ENCODE data around the gene LARP4B. TPM values are rescaled to one million over a fixed set of nuclear protein-coding genes. Genes with fewer than 3 reads are reported as not detected.

LARP4B gene
- total RNA-seq, 4 donors from 2014 or later = 24.9 to 47.5 (median 35.2) TPM

DNA sequence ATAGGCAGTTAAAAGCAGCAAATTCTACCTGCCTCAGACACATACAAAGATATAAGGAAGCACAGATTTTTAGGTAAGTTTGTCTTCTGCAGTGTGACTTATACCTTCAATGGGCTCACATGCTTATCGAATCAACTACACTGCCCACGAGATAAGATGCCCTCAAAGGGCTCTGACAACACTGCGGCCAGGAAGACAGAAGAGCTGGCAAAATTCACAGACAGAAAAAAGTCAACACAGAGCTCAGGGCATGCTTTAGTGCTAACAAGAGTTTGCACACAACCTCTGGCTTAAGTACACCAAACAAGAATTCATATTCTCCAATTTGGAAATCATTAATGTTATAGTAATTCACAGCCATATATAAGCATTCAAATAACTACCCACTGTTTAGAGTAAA lies 62.3 kb downstream of the LARP4B start:
- Histone ChIP-seq H3K9me3 (no peaks in the 10 kb centered on the region), H3K4me3 (no peak overlapping the region), H3K4me1 (peaks cover 0 to 20% (median 0%) of the 10 kb centered on the region in 3 donors), H3K36me3 (peaks cover 0 to 56% of the 10 kb centered on the region in 2 donors), H3K27me3 (no peaks in the 10 kb centered on the region), H3K27ac (no peak overlapping the region)
- ATAC-seq = no peak
- TF ChIP-seq POLR2A (IDR thresholded peaks at IDR 0.05) = no peak
- TF ChIP-seq CTCF (IDR thresholded peaks at IDR 0.05) = no peak
- TF ChIP-seq EP300 (IDR thresholded peaks at IDR 0.05) = no peak
- no peak for TF ChIP-seq POLR2AphosphoS5 (IDR thresholded peaks at IDR 0.05)
- WGBS, 2 donors (ENCODE audit: low coverage in 1 of 2) = 67 to 75% methylated on average over 2 to 3 of the region's 3 CpGs

- TF ChIP-seq EP300 (IDR thresholded peaks at IDR 0.05) (no peak), POLR2AphosphoS5 (IDR thresholded peaks at IDR 0.05) (no peak), POLR2A (IDR thresholded peaks at IDR 0.05) (no peak), CTCF (IDR thresholded peaks at IDR 0.05) (no peak)
- no peaks in the 10 kb centered on the region for H3K9me3 ChIP-seq
- H3K4me1 ChIP-seq = peaks cover 0 to 15% (median 0%) of the 10 kb centered on the region in 3 donors
- H3K27me3 ChIP-seq = no peaks in the 10 kb centered on the region
- WGBS, 2 donors (ENCODE audit: low coverage in 1 of 2) = 55 to 57% methylated on average over 6 of the region's 6 CpGs
- peaks cover 0 to 63% of the 10 kb centered on the region in 2 donors for H3K36me3 ChIP-seq
- H3K4me3 ChIP-seq = no peak overlapping the region
- no peak for ATAC-seq
- H3K27ac ChIP-seq = no peak overlapping the region
Measured at GRCh38 chr10:867807-868206, 63.7 kb downstream of the LARP4B start.

- H3K27me3 ChIP-seq = no peaks in the 10 kb centered on the region
- H3K4me3 ChIP-seq = no peak overlapping the region
- ATAC-seq = no peak
- no peaks in the 10 kb centered on the region for H3K9me3 ChIP-seq
- peaks cover 0 to 65% of the 10 kb centered on the region in 2 donors for H3K36me3 ChIP-seq
- H3K27ac ChIP-seq = no peak overlapping the region
- peaks cover 0 to 12% (median 0%) of the 10 kb centered on the region in 3 donors for H3K4me1 ChIP-seq
- 88 to 96% methylated on average over 3 to 4 of the region's 4 CpGs for WGBS, 2 donors (ENCODE audit: low coverage in 1 of 2)
- TF ChIP-seq CTCF (IDR thresholded peaks at IDR 0.05) (no peak), POLR2A (IDR thresholded peaks at IDR 0.05) (no peak)
Measured at GRCh38 chr10:866577-866941, 64.9 kb downstream of the LARP4B start.

DNA sequence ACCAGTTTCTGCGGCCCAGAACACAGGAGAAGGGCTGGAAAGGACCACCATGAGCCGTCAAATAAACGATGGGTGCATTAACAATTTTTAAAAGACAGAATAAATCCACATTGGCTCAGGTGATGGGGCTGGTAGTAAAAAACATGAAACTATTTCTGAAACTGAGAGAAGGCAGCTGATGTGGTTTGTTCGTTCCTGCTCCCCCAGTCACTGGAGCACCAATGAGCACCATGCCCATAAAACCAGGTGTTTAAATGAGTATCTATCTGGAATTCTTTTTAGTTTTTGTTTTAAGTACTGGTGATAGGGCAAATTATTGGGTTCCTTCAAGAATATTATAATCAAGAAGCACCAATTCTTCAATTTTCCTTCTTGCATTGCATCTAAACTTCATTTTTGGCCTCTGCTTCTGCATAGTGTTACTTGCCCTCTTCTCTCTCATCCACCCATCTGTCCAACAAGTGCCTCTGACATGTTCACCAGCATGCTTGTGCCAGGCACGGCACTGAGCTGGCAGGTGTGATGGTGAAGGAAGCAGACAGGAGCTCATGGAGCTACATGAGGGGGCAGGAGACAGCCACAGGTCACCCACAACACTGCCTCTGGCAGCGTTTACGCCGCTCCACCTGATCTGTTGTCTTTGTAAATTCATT lies 65.5 kb downstream of the LARP4B start:
- no peak for TF ChIP-seq POLR2AphosphoS5 (IDR thresholded peaks at IDR 0.05)
- TF ChIP-seq EP300 (IDR thresholded peaks at IDR 0.05) = no peak
- no peak for TF ChIP-seq CTCF (IDR thresholded peaks at IDR 0.05)
- TF ChIP-seq POLR2A (IDR thresholded peaks at IDR 0.05) = no peak
- WGBS, 2 donors (ENCODE audit: low coverage in 1 of 2) = 95% methylated on average over 5 to 8 of the region's 8 CpGs
- no peak for ATAC-seq

GRCh38 chr10:865257-865656 lies 66.2 kb downstream of the LARP4B start:
- Histone ChIP-seq H3K4me1 (peaks cover 0 to 12% (median 0%) of the 10 kb centered on the region in 3 donors), H3K27me3 (no peaks in the 10 kb centered on the region), H3K27ac (no peak overlapping the region), H3K36me3 (peaks cover 0 to 65% of the 10 kb centered on the region in 2 donors), H3K9me3 (no peaks in the 10 kb centered on the region), H3K4me3 (no peak overlapping the region)
- TF ChIP-seq POLR2A (IDR thresholded peaks at IDR 0.05) = no peak
- 97% methylated on average over 6 of the region's 8 CpGs; no CpG with 5 or more reads in 1 of the 2 donors for WGBS, 2 donors (ENCODE audit: low coverage in 1 of 2)
- no peak for ATAC-seq

More for the DNA sequence above, 65.5 kb downstream of the LARP4B start:
- Histone ChIP-seq H3K4me1 (peaks cover 0 to 12% (median 0%) of the 10 kb centered on the region in 3 donors), H3K36me3 (peaks cover 0 to 65% of the 10 kb centered on the region in 2 donors), H3K4me3 (no peak overlapping the region), H3K27ac (no peak overlapping the region), H3K27me3 (no peaks in the 10 kb centered on the region), H3K9me3 (no peaks in the 10 kb centered on the region)

All from gastroesophageal sphincter (tissue), 4 donors.